Left ventricle myocardium inferior (tissue), 1 donor: ENCODE data around the gene LHFPL3. TPM values are rescaled to one million over a fixed set of nuclear protein-coding genes. Genes with fewer than 3 reads are reported as not detected.

Source experiments
- DNase-seq: peaks from one replicate; pipeline ENCODE4 v3.0.0-alpha.2; 2020
- H3K27ac ChIP-seq: fragments of 200-600 bp; replicated peaks from 2 replicates; pipeline ENCODE4 v1.8.0; 2021
- H3K27me3 ChIP-seq: fragments of 200-600 bp; 2 replicates; pipeline ENCODE4 v1.8.0; 2021; ENCODE audit warnings: low read depth
- H3K36me3 ChIP-seq: fragments of 200-600 bp; 2 replicates; pipeline ENCODE4 v1.8.0; 2021
- H3K4me1 ChIP-seq: fragments of 200-600 bp; 2 replicates; pipeline ENCODE4 v1.8.0; 2021
- H3K4me3 ChIP-seq: fragments of 200-600 bp; 2 replicates; pipeline ENCODE4 v1.8.0; 2021; ENCODE audit warnings: mild to moderate bottlenecking, moderate library complexity
- H3K9me3 ChIP-seq: fragments of 200-600 bp; replicated peaks from 2 replicates; pipeline ENCODE4 v1.8.0; 2021
- intact Hi-C: fragments of 100-400 bp; cut with micrococcal nuclease; formaldehyde crosslinking; loops from one replicate; pipeline ENCODE4 v1.11.0; 2022
- total RNA-seq: library from RNA; stranded (reverse); fragmentation: NEBNext Ultra II Directional; extraction: Animal tissue kit (Norgen Biotek cat#: 25700); gene quantifications from one replicate; pipeline ENCODE4 v1.2.1, GENCODE V29; 2021
- TF ChIP-seq, protein P1 (sequence below): fragments of 200-600 bp; IDR thresholded peaks from 2 replicates; pipeline ENCODE4 v1.8.0; 2021; ENCODE audit warnings: antibody characterized with exemption, mild to moderate bottlenecking, borderline replicate concordance
- donor health status: DM: no; HTN: yes; CAD: no; lungs with severe emphysema.

LHFPL3 gene
- total RNA-seq, 1 donor from 2014 or later: not detected

DNA sequence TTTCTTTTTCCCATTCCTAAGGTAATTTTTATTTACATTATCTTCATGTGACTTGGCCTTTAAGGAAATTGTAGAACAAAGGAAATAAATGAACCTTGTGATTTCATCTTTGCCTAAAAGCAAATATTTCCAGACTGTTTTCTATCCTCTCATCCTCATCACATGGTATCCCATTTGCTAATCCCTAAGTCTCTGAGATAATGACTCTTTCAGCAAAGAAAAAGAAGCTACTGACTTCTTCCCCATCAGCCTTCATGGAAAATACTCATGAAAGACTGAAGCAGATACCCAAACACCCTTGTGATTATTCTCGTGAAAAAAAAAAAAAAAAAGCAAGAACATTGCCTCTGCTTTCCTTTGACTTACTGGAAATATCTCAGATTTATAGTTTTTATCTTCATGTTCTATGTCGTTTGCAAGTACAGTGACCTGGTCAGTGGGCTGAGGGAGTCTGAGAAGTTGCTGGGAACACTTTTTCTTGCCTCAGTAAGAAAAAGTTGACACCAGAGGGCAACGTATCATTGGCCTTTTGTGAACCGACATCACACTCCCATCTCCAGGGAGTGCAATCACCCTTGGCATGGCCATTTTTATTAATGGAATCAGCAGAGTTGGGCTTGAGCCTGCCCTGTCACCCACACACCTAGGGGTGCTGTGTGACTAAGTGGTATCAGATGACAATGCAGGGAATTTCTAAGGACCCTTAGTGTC, 439.6 kb downstream of the LHFPL3 start:
- intact Hi-C loops: no loop called here
- H3K4me3 ChIP-seq: no peak overlapping the region
- H3K9me3 ChIP-seq: no peaks in the 10 kb centered on the region

DNA sequence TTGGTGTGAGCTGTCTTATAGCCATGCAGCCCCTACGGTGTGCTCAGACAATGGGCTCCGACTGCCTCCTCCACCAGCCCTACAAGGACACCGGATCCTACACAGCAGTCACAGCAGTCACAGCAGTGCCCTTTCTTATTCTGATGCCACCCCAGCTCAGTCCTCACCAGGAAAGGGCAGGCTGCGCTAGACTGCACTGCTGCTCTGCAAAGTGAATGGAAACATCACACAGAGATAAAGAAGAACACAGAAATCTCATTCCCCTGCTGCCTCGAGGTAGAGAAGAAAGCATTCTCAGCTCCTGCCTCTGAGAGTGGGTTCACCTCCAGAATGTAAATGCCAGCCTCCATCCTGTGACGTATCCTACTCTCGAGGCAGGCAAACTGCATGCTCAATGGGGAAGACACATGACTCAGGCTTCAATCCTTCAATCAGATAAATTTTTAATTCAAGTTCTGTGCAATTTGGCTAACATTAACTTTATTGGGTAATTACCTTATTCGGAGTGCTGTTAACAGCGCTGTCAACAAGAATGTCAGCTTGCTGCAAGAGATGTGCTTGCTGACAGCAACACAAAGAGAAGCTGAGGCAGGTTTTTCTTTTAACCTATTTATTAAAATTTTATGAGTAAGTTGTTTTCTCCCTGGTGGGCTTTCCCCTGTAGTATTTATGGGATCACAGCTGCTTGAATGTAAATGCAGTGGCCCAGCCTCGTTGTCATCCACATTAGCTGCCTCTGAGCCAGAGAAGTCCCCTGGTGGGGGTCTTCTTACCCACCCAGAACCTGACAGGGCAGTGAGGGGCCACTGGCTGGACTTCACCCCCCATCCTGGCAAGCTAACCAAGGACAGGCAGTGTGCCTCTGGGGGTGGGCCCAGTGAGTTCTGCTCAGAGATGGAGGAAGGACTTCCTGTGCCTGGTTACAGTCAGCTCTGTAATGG, 444.3 kb downstream of the LHFPL3 start:
- Histone ChIP-seq H3K9me3 (no peaks in the 10 kb centered on the region), H3K27ac (no peak overlapping the region), H3K27me3 (peaks cover 19% of the 10 kb centered on the region), H3K36me3 (no peaks in the 10 kb centered on the region), H3K4me3 (no peak overlapping the region), H3K4me1 (no peaks in the 10 kb centered on the region)
- no peak for DNase-seq
- intact Hi-C loops: no loop called here
- TF ChIP-seq, protein P1, sequence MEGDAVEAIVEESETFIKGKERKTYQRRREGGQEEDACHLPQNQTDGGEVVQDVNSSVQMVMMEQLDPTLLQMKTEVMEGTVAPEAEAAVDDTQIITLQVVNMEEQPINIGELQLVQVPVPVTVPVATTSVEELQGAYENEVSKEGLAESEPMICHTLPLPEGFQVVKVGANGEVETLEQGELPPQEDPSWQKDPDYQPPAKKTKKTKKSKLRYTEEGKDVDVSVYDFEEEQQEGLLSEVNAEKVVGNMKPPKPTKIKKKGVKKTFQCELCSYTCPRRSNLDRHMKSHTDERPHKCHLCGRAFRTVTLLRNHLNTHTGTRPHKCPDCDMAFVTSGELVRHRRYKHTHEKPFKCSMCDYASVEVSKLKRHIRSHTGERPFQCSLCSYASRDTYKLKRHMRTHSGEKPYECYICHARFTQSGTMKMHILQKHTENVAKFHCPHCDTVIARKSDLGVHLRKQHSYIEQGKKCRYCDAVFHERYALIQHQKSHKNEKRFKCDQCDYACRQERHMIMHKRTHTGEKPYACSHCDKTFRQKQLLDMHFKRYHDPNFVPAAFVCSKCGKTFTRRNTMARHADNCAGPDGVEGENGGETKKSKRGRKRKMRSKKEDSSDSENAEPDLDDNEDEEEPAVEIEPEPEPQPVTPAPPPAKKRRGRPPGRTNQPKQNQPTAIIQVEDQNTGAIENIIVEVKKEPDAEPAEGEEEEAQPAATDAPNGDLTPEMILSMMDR: no peak

More for the DNA sequence above, 439.6 kb downstream of the LHFPL3 start:
- Histone ChIP-seq H3K27me3 (peaks cover 13% of the 10 kb centered on the region), H3K36me3 (no peaks in the 10 kb centered on the region), H3K4me1 (no peaks in the 10 kb centered on the region), H3K27ac (no peak overlapping the region)
- DNase-seq: no peak
- TF ChIP-seq, protein P1: no peak

DNA sequence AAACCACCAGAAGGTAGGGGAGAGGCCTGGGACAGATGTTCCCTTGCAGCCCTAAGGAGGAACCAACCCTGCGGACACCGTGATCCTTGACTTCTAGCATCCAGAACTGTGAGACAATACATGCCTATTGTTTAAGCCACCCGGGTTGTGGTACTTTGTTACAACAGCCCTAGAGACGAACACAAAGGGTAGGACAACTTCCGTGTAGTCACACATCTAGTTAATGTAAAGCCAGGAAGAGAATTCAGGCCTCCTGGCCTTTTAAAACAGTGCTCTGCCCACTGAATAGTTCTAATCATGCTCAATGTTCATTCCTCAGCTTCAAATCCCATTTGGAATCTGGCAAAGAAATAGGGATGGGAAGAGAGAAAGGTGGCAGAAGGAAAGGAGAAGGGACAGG, 445.4 kb downstream of the LHFPL3 start:
- H3K4me3 ChIP-seq: no peak overlapping the region
- H3K36me3 ChIP-seq: no peaks in the 10 kb centered on the region
- intact Hi-C loops: no loop called here
- H3K27me3 ChIP-seq: peaks cover 19% of the 10 kb centered on the region
- no peak for DNase-seq
- H3K4me1 ChIP-seq: no peaks in the 10 kb centered on the region
- H3K27ac ChIP-seq: no peak overlapping the region
- TF ChIP-seq, protein P1: no peak
- H3K9me3 ChIP-seq: no peaks in the 10 kb centered on the region

DNA sequence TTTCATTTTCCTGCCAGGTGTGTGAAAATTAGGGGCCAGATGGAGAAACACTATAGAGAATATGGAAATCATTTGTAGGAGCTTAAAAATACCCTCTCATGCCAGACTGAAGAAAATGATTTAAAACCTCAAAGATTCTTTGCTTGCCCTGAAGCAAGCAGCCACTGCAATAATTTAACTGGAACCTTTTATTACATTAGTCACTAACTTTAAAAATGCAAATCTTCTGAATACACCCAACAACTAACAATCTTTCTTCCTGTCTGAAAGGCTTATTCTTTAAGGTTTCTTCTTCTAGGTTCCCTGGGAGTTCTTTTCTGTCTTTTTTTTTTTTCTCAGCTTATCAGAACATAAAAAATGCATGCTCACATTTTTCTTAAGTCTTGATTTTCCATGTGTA, 447.1 kb downstream of the LHFPL3 start:
- H3K9me3 ChIP-seq: no peaks in the 10 kb centered on the region
- no peak for DNase-seq
- no peak overlapping the region for H3K4me3 ChIP-seq
- H3K27me3 ChIP-seq: peaks cover 19% of the 10 kb centered on the region
- H3K27ac ChIP-seq: no peak overlapping the region
- H3K4me1 ChIP-seq: no peaks in the 10 kb centered on the region
- H3K36me3 ChIP-seq: no peaks in the 10 kb centered on the region
- intact Hi-C loops: no loop called here
- TF ChIP-seq, protein P1: no peak

DNA sequence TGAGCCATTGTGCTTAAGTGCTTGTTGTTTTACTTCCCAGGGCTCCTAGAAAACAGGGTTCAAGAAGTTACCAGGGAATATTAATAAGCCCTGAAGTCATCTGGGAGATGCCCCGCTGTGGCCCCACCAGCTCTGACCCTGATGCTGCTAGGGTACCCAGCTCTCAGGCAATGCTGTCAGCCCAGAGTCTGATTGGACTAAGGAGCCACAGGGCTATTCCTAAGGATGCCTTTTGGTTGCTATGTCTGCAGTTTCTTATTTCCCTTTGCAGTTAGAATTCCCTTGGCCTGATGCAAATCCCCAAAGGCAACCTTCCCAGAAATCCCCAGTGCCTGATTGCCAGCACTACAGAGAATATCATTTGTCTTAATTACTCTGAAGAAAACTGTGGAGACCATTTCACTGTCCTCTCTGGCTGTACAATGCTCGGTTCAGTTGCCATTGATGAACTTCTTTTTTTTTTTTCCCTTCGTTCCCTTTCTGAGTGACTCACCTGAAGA, 448.9 kb downstream of the LHFPL3 start:
- Histone ChIP-seq H3K36me3 (no peaks in the 10 kb centered on the region), H3K4me1 (no peaks in the 10 kb centered on the region), H3K27me3 (peaks cover 13% of the 10 kb centered on the region), H3K9me3 (no peaks in the 10 kb centered on the region), H3K27ac (no peak overlapping the region), H3K4me3 (no peak overlapping the region)
- intact Hi-C loops: no loop called here
- TF ChIP-seq, protein P1: no peak
- DNase-seq: no peak
